Right lung (tissue), 5 donors: ENCODE measurements around the gene HECTD2. TPM values are rescaled to one million over a fixed set of nuclear protein-coding genes. Genes with fewer than 3 reads are reported as not detected.

Source experiments
- DNase-seq, 2 donors: peaks; one replicate each; pipeline ENCODE4 v3.0.0-alpha.2; 2013
- polyA plus RNA-seq, 5 donors: library from polyadenylated mRNA; unstranded; fragments of 120-200 nt; gene quantifications; one replicate each; pipeline versions ENCODE4 v1.2.1 to v1.2.3, GENCODE V29; 2013; ENCODE audit warnings: inconsistent platforms in 1 of 5, low replicate concordance in 1 of 5; ENCODE audit not compliant: insufficient read length in 5 of 5, insufficient read depth in 1 of 5

Gene HECTD2
- polyA plus RNA-seq, 5 donors: 57.1 to 97.9 (median 83.7) TPM

DNA sequence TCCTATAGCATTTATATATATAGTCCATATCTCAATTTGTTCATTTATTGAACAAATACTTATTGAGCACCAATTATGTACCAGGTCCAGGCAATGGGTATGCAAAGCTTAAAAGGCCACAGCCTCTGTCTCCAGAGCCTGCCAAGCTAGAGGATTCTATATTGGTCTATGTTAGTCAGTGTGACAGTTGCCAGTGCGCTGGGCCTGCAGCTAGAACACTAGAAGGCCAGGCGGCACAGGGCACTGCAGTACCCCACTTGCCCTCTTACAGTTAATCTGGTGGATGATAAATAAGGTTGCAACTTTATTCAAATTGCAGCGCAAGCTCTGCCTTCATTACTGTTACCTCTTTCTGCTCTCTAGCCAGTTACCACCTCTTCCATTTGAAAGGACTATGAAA lies 153.9 kb downstream of the HECTD2 start:
- no peak for DNase-seq

Other genes starting within 250 kb of the HECTD2 start
- gene PCGF5, start 189.7 kb upstream of the HECTD2 start, polyA plus RNA-seq: 10 to 100 TPM; 17.6 to 32.3 (median 19.5) TPM
- gene PPP1R3C, start 222.7 kb downstream of the HECTD2 start, polyA plus RNA-seq: 100 to 1,000 TPM; 201 to 225 (median 214) TPM